Type B pancreatic cell (in vitro differentiated cells): Measurements from ENCODE around the gene PRDM16. TPM values are rescaled to one million over a fixed set of nuclear protein-coding genes. Genes with fewer than 3 reads are reported as not detected.

Source experiments
- DNase-seq: peaks from one replicate; pipeline ENCODE4 v3.0.0; 2021; ENCODE audit warnings: mixed read lengths; ENCODE audit not compliant: unreplicated experiment; ENCODE audit errors: extremely low spot score
- H3K27ac Mint-ChIP-seq: 2 replicates; pipeline ENCODE4 v1.8.0; 2021; ENCODE audit warnings: mild to moderate bottlenecking, mixed read lengths
- H3K27me3 Mint-ChIP-seq: 2 replicates; pipeline ENCODE4 v1.8.0; 2021; ENCODE audit warnings: mixed read lengths
- H3K36me3 Mint-ChIP-seq: 2 replicates; pipeline ENCODE4 v1.8.0; 2021; ENCODE audit warnings: mixed read lengths
- H3K4me1 Mint-ChIP-seq: one replicate; pipeline ENCODE4 v1.8.0; 2021; ENCODE audit warnings: mixed read lengths; ENCODE audit not compliant: unreplicated experiment
- H3K4me3 Mint-ChIP-seq: 2 replicates; pipeline ENCODE4 v1.8.0; 2021; ENCODE audit warnings: mild to moderate bottlenecking, mixed read lengths
- H3K9me3 Mint-ChIP-seq: 2 replicates; pipeline ENCODE4 v1.8.0; 2021; ENCODE audit warnings: mixed read lengths
- CTCF ChIP-seq: fragments of 200-600 bp; sonication (generic); conservative IDR thresholded peaks from 2 replicates; pipeline ENCODE4 v1.5.0; 2021; ENCODE audit warnings: antibody characterized with exemption, mild to moderate bottlenecking
- total RNA-seq: library from RNA; stranded (reverse); gene quantifications from 2 replicates; pipeline ENCODE4 v1.2.1, GENCODE V29; 2021; ENCODE audit warnings: low replicate concordance

Gene PRDM16
- total RNA-seq, 1 donor from 2014 or later = 23.6 TPM

- H3K4me1 Mint-ChIP-seq = peaks cover 43% of the 10 kb centered on the region
- peaks cover 38% of the 10 kb centered on the region for H3K27me3 Mint-ChIP-seq
- peak overlapping the region; percentile 74 for H3K27ac Mint-ChIP-seq
- no peaks in the 10 kb centered on the region for H3K36me3 Mint-ChIP-seq
- TF ChIP-seq CTCF = no peak
- peak overlapping the region; percentile 72 for H3K4me3 Mint-ChIP-seq
- H3K9me3 Mint-ChIP-seq = no peaks in the 10 kb centered on the region
- no peak for DNase-seq
Observed at GRCh38 chr1:3215198-3216014, 146.4 kb downstream of the PRDM16 start.

- H3K4me1 Mint-ChIP-seq = peaks cover 43% of the 10 kb centered on the region
- H3K27ac Mint-ChIP-seq = peak overlapping the region; percentile 74
Observed at GRCh38 chr1:3216015-3216391, 147.0 kb downstream of the PRDM16 start.

DNA sequence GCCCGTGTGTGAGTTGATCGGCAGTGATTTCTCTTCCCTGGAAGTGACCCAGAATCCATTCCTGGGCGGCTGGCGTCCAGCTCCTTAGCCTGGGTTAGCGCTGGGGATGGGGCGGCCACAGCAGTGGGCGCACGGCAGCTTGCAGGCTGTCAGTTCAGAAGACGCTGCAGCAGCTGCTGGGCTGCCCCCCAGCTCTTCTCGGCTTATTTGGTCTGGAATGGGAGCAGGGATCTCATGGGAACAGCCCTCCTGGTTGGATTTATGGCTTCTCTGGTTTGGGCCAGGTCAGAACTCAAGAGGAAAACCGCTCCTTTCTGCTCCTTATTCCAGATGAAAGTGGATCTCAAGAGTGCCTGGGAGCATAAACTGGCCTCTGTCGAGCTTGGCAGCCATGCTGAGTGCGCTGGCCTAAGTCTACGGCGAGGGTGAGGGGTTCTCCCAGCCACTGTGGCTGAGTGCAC, 148.2 kb downstream of the PRDM16 start:
- no peak for DNase-seq
- Mint-ChIP-seq H3K27me3 (peaks cover 38% of the 10 kb centered on the region), H3K36me3 (no peaks in the 10 kb centered on the region), H3K27ac (no peak overlapping the region), H3K4me3 (no peak overlapping the region), H3K4me1 (peaks cover 49% of the 10 kb centered on the region), H3K9me3 (no peaks in the 10 kb centered on the region)
- no peak for TF ChIP-seq CTCF

More at GRCh38 chr1:3216015-3216391, 147.0 kb downstream of the PRDM16 start:
- TF ChIP-seq CTCF = no peak
- H3K9me3 Mint-ChIP-seq = no peaks in the 10 kb centered on the region
- H3K27me3 Mint-ChIP-seq = peaks cover 39% of the 10 kb centered on the region
- no peaks in the 10 kb centered on the region for H3K36me3 Mint-ChIP-seq
- H3K4me3 Mint-ChIP-seq = peak overlapping the region; percentile 72
- DNase-seq = no peak

DNA sequence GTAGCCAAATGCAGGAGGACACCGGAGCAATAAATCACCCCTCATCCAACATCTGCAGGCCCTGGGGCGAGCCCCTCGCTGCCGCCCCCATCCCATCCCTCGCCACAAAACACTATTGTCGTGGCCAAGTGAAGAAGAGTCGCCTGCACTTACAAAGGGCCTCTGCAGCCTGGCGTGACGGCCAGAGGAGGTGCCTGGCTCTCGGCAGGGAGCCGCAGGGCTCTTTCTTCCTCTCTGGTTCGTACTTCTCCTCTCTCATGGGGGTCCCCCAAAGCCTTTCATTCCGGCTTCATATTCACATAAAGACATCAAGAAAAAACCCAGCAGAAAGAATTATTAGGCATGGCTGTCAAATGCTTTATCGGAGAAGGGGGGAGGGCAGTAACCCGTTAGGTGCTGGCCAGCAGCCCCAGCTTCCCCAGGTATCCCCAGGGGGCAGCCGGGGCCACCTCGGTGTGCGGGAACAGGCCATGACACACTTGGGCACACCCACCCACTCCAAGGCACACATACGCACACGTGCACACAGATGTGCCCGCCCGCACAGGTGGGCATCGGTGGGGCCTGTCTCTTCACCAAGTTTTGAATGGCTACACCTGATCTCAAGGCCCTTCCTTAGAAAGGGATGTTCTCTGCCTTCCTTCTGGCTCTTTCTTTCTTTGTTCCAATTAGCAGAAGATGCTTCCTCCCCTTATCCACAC, 149.1 kb downstream of the PRDM16 start:
- TF ChIP-seq CTCF = no peak
- H3K36me3 Mint-ChIP-seq = no peaks in the 10 kb centered on the region
- peak overlapping the region; percentile 64 for H3K4me3 Mint-ChIP-seq
- no peaks in the 10 kb centered on the region for H3K9me3 Mint-ChIP-seq
- no peak overlapping the region for H3K27ac Mint-ChIP-seq
- peaks cover 38% of the 10 kb centered on the region for H3K27me3 Mint-ChIP-seq
- DNase-seq = no peak
- H3K4me1 Mint-ChIP-seq = peaks cover 53% of the 10 kb centered on the region

GRCh38 chr1:3219005-3219790, 150.2 kb downstream of the PRDM16 start:
- no peaks in the 10 kb centered on the region for H3K9me3 Mint-ChIP-seq
- H3K36me3 Mint-ChIP-seq = no peaks in the 10 kb centered on the region
- TF ChIP-seq CTCF = no peak
- peak overlapping the region; percentile 62 for H3K27ac Mint-ChIP-seq
- H3K4me1 Mint-ChIP-seq = peaks cover 57% of the 10 kb centered on the region
- H3K4me3 Mint-ChIP-seq = peak overlapping the region; percentile 64
- H3K27me3 Mint-ChIP-seq = peaks cover 47% of the 10 kb centered on the region
- DNase-seq = no peak
